IMR-90 (cell line): ENCODE results near the gene ARID4B. TPM values are rescaled to one million over a fixed set of nuclear protein-coding genes. Genes with fewer than 3 reads are reported as not detected.

ENCODE experiments used
- ATAC-seq: fragments of 200-7000 bp; cut with Tn5 transposase; 2 replicates; pipeline ENCODE4 v1.9.1; 2020; ENCODE audit warnings: low read depth, mild to moderate bottlenecking, moderate library complexity
- BruUV-seq: library from RNA; stranded (reverse); fragments of 400-500 nt; replicated peaks from 2 replicates; lab custom pipeline; 2021; lab: Mats Ljungman, UMichigan
- CTCF ChIA-PET: fragments of 300-600 bp; formaldehyde crosslinking; extraction: SDS; loops from one replicate; lab custom pipeline; 2021; ENCODE audit warnings: antibody characterized with exemption; lab: Yijun Ruan, JAX
- POLR2A ChIA-PET: fragments of 300-600 bp; sonication (Branson Sonifier 250); formaldehyde crosslinking; loops from one replicate; lab custom pipeline; 2022; ENCODE audit warnings: antibody characterized with exemption; ENCODE audit not compliant: unreplicated experiment; lab: Charles Lee
- DNase-seq: peaks from one replicate; pipeline ENCODE4 v3.0.0; 2013
- H2AFZ ChIP-seq: replicated peaks from 2 replicates; pipeline ENCODE3; 2013; ENCODE audit warnings: low read length, mild to moderate bottlenecking; ENCODE audit not compliant: poor library complexity
- H2AK5ac ChIP-seq: 2 replicates; pipeline ENCODE4 v1.6.1; 2013; ENCODE audit warnings: low read depth, low read length, inconsistent platforms
- H2AK9ac ChIP-seq: replicated peaks from 2 replicates; pipeline ENCODE3; 2013; ENCODE audit warnings: mild to moderate bottlenecking, low read depth, low read length, moderate library complexity; ENCODE audit not compliant: poor library complexity
- H2BK120ac ChIP-seq: 2 replicates; pipeline ENCODE4 v1.6.1; 2013; ENCODE audit warnings: low read depth, low read length, inconsistent platforms
- H2BK15ac ChIP-seq: 3 replicates; pipeline ENCODE4 v1.6.1; 2013; ENCODE audit warnings: low read depth, low read length, inconsistent platforms
- H2BK20ac ChIP-seq: 2 replicates; pipeline ENCODE4 v1.6.1; 2013; ENCODE audit warnings: low read depth, mild to moderate bottlenecking, inconsistent platforms, low read length, moderate library complexity
- H2BK5ac ChIP-seq: 2 replicates; pipeline ENCODE4 v1.6.1; 2013; ENCODE audit warnings: mild to moderate bottlenecking, low read depth, low read length, inconsistent platforms; ENCODE audit not compliant: poor library complexity, severe bottlenecking
- H3K14ac ChIP-seq: replicated peaks from 2 replicates; pipeline ENCODE4 v1.6.1; 2013; ENCODE audit warnings: low read depth, low read length, inconsistent platforms
- H3K18ac ChIP-seq: 2 replicates; pipeline ENCODE4 v1.6.1; 2013; ENCODE audit warnings: low read depth, low read length, control low read depth
- H3K23ac ChIP-seq: 2 replicates; pipeline ENCODE4 v1.6.1; 2013; ENCODE audit warnings: low read depth, low read length, inconsistent platforms
- H3K27ac ChIP-seq: 2 replicates; pipeline ENCODE4 v1.5.1; 2013; ENCODE audit warnings: mild to moderate bottlenecking, control low read depth, low read length; ENCODE audit not compliant: insufficient read depth
- H3K27me3 ChIP-seq: 2 replicates; pipeline ENCODE4 v1.6.1; 2013; ENCODE audit warnings: low read length; ENCODE audit not compliant: control insufficient read depth, insufficient read depth
- H3K36me3 ChIP-seq: 2 replicates; pipeline ENCODE4 v1.6.1; 2013; ENCODE audit warnings: low read length, mixed read lengths; ENCODE audit not compliant: control insufficient read depth, insufficient read depth
- H3K4ac ChIP-seq: 2 replicates; pipeline ENCODE4 v1.6.1; 2013; ENCODE audit warnings: low read depth, low read length, inconsistent platforms
- H3K4me1 ChIP-seq: 2 replicates; pipeline ENCODE4 v1.6.1; 2013; ENCODE audit warnings: low read length, mixed read lengths; ENCODE audit not compliant: control insufficient read depth, insufficient read depth
- H3K4me2 ChIP-seq: 2 replicates; pipeline ENCODE4 v1.6.1; 2013; ENCODE audit warnings: low read depth, mild to moderate bottlenecking, control low read depth, low read length, moderate library complexity
- H3K4me3 ChIP-seq: 2 replicates; pipeline ENCODE4 v1.5.1; 2013; ENCODE audit warnings: low read depth, mild to moderate bottlenecking, control low read depth, low read length, moderate library complexity; ENCODE audit not compliant: insufficient read depth
- H3K56ac ChIP-seq: 2 replicates; pipeline ENCODE4 v1.6.1; 2013; ENCODE audit warnings: low read length, inconsistent platforms; ENCODE audit not compliant: insufficient read depth; ENCODE audit errors: extremely low read depth
- H3K79me1 ChIP-seq, 2 experiments: 2 replicates each; pipeline ENCODE4 v1.6.1; 2013; ENCODE audit warnings: low read length in 2 of 2, inconsistent platforms in 1 of 2, low read depth in 1 of 2
- H3K9ac ChIP-seq: 2 replicates; pipeline ENCODE4 v1.6.1; 2013; ENCODE audit warnings: low read depth, low read length, control low read depth
- H3K9me1 ChIP-seq: 2 replicates; pipeline ENCODE4 v1.6.1; 2013; ENCODE audit warnings: low read length, inconsistent platforms; ENCODE audit not compliant: insufficient read depth
- H3K9me3 ChIP-seq: 2 replicates; pipeline ENCODE4 v1.6.1; 2013; ENCODE audit warnings: low read length; ENCODE audit not compliant: control insufficient read depth, insufficient read depth
- H4K20me1 ChIP-seq: 2 replicates; pipeline ENCODE4 v1.6.1; 2013; ENCODE audit warnings: low read length, inconsistent platforms; ENCODE audit not compliant: insufficient read depth
- H4K5ac ChIP-seq: 2 replicates; pipeline ENCODE4 v1.6.1; 2013; ENCODE audit warnings: mild to moderate bottlenecking, low read depth, low read length, control low read depth
- H4K8ac ChIP-seq, 2 experiments: 2 replicates each; pipeline ENCODE4 v1.6.1; 2013; ENCODE audit warnings: low read depth in 2 of 2, low read length in 2 of 2, control low read depth in 1 of 2, inconsistent platforms in 1 of 2
- H4K91ac ChIP-seq: 2 replicates; pipeline ENCODE4 v1.6.1; 2013; ENCODE audit warnings: low read depth, low read length, inconsistent platforms; ENCODE audit not compliant: insufficient read depth
- CEBPB ChIP-seq: IDR thresholded peaks from 2 replicates; pipeline ENCODE4 v1.6.1; 2012; ENCODE audit warnings: low read depth, low read length, improper control_type of control experiment
- CHD1 ChIP-seq: IDR thresholded peaks from 2 replicates; pipeline ENCODE4 v1.6.1; 2012; ENCODE audit warnings: low read depth, low read length, improper control_type of control experiment
- FOS ChIP-seq: fragments of 150-350 bp; IDR thresholded peaks from 2 replicates; pipeline ENCODE4 v1.6.1; 2016; ENCODE audit warnings: low read depth, low read length
- MAFK ChIP-seq: IDR thresholded peaks from 2 replicates; pipeline ENCODE4 v1.6.1; 2012; ENCODE audit warnings: low read depth, low read length, improper control_type of control experiment
- NFE2L2 ChIP-seq: fragments of 150-350 bp; IDR thresholded peaks from 2 replicates; pipeline ENCODE4 v1.6.1; 2016; ENCODE audit warnings: low read depth, mild to moderate bottlenecking, low read length
- POLR2A ChIP-seq: IDR thresholded peaks from 2 replicates; pipeline ENCODE4 v1.6.1; 2012; ENCODE audit warnings: mild to moderate bottlenecking, low read depth, low read length
- RAD21 ChIP-seq: IDR thresholded peaks from 2 replicates; pipeline ENCODE4 v1.6.1; 2012; ENCODE audit warnings: low read length, improper control_type of control experiment
- RCOR1 ChIP-seq: IDR thresholded peaks from 2 replicates; pipeline ENCODE4 v1.6.1; 2012; ENCODE audit warnings: mild to moderate bottlenecking, low read length, improper control_type of control experiment; ENCODE audit not compliant: insufficient replicate concordance
- RFX5 ChIP-seq: IDR thresholded peaks from 2 replicates; pipeline ENCODE4 v1.8.0; 2012; ENCODE audit warnings: low read depth, mild to moderate bottlenecking, low read length, moderate library complexity
- SMC3 ChIP-seq: fragments of 150-350 bp; IDR thresholded peaks from 2 replicates; pipeline ENCODE4 v1.6.1; 2016; ENCODE audit warnings: low read depth, mild to moderate bottlenecking, antibody characterized with exemption, low read length, moderate library complexity
- WGBS, 2 experiments: methylation state at CpG; one replicate each; pipeline versions ENCODE4 v1.1.5 to v1.1.7; 2013; ENCODE audit warnings: missing lambda C conversion rate in 2 of 2; ENCODE audit not compliant: insufficient read length in 1 of 2; ENCODE audit errors: extremely low coverage in 2 of 2; 5-methylcytosine and 5-hydroxymethylcytosine counted together
- dilution Hi-C: fragments of 300-500 bp; cut with HindIII; formaldehyde crosslinking; loops from one replicate; pipeline ENCODE4 v1.14.3; 2018; ENCODE audit warnings: low sequenced_read_pairs; ENCODE audit not compliant: unreplicated experiment
- in situ Hi-C: fragments of 300-500 bp; cut with MboI; formaldehyde crosslinking; loops from 3 replicates; pipeline ENCODE4 v1.14.3; 2019; ENCODE audit warnings: low sequenced_read_pairs, inconsistent platforms, mixed read lengths
- intact Hi-C: fragments of 100-400 bp; cut with micrococcal nuclease; formaldehyde crosslinking; loops from 2 replicates; pipeline ENCODE4 v1.10.0; 2022
- polyA plus RNA-seq, 3 experiments: library from polyadenylated mRNA; depleted of rRNA; stranded (reverse); fragments of >200 nt; gene quantifications; 2 replicates each; pipeline ENCODE4 v1.2.3, GENCODE V29; 2012; ENCODE audit warnings: low replicate concordance in 1 of 3
- total RNA-seq: library from RNA; depleted of rRNA; stranded (reverse); fragments of >200 nt; gene quantifications from 2 replicates; pipeline ENCODE4 v1.2.3, GENCODE V29; 2012
- TF ChIP-seq, protein P1 (sequence below): conservative IDR thresholded peaks from 2 replicates; pipeline ENCODE4 v1.5.1; 2012; ENCODE audit warnings: mild to moderate bottlenecking, low read depth, low read length, improper control_type of control experiment
- TF ChIP-seq, protein P2 (sequence below): fragments of 150-350 bp; IDR thresholded peaks from 2 replicates; pipeline ENCODE4 v1.6.1; 2016; ENCODE audit warnings: low read depth, mild to moderate bottlenecking, low read length, moderate library complexity, borderline replicate concordance

The ARID4B gene
- total and polyA plus RNA-seq, 2 of the 4 experiments (the other 2 are of a cell fraction), result 8.5 to 16.0 TPM

DNA sequence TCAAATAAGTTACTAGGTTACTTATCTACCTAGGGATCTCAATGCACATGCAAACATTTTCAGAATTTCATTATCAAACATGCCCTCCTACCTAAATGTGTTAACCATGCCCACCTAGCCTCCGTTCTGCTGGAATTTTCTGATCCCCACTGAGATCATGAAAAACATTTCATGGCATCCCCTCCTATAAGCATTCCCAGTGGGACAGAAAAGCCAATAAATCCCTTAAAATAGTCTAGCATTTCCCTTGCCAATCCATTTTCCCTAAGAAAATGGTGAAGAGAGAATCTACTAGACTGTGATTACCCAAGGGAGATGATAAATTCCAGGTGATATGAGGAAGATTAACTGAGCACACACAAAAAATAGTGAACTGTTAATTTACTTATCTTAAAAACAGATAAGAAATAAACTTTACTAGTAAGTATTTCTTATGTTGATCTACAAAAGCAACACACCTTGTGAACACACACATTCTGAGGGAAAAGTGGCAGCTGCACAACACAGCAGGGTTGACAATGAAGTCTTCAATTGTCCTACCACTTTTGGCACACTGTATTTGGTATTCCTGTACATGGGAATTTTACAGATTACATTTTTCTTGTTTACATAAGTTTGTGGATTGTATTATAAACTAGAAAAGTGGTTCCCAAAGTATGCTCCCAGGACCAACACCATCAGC lies 49.6 kb downstream of the ARID4B start:
- H4K20me1 ChIP-seq, result peaks cover 76% of the 10 kb centered on the region
- CTCF ChIA-PET, result no interaction called here
- no TSS peak for BruUV-seq

More for the DNA sequence above, 49.6 kb downstream of the ARID4B start:
- no peak overlapping the region for H3K23ac ChIP-seq
- intact Hi-C loops (no loop called here), in situ Hi-C loops (no loop called here), dilution Hi-C loops (no loop called here)
- H3K4me2 ChIP-seq, result no peak overlapping the region
- H3K56ac ChIP-seq, result no peak overlapping the region
- H3K14ac ChIP-seq, result no peak overlapping the region
- no peak overlapping the region for H3K4ac ChIP-seq
- no peaks in the 10 kb centered on the region for H3K36me3 ChIP-seq
- no peak overlapping the region for H2AFZ ChIP-seq
- no peak overlapping the region for H3K18ac ChIP-seq
- peaks cover 6% of the 10 kb centered on the region for H3K9me1 ChIP-seq
- POLR2A ChIA-PET, result no interaction called here
- no peak overlapping the region for H2AK9ac ChIP-seq
- peaks cover 19 to 71% of the 10 kb centered on the region in 2 experiments for H3K79me1 ChIP-seq
- H3K4me1 ChIP-seq, result peaks cover 4% of the 10 kb centered on the region; the same call in 1 of the 2 replicates
- TF ChIP-seq NFE2L2 (no peak), RFX5 (no peak), RAD21 (no peak), CEBPB (no peak), RCOR1 (no peak), POLR2A (no peak), MAFK (no peak), FOS (no peak), CHD1 (no peak), SMC3 (no peak)
- TF ChIP-seq, protein P1, sequence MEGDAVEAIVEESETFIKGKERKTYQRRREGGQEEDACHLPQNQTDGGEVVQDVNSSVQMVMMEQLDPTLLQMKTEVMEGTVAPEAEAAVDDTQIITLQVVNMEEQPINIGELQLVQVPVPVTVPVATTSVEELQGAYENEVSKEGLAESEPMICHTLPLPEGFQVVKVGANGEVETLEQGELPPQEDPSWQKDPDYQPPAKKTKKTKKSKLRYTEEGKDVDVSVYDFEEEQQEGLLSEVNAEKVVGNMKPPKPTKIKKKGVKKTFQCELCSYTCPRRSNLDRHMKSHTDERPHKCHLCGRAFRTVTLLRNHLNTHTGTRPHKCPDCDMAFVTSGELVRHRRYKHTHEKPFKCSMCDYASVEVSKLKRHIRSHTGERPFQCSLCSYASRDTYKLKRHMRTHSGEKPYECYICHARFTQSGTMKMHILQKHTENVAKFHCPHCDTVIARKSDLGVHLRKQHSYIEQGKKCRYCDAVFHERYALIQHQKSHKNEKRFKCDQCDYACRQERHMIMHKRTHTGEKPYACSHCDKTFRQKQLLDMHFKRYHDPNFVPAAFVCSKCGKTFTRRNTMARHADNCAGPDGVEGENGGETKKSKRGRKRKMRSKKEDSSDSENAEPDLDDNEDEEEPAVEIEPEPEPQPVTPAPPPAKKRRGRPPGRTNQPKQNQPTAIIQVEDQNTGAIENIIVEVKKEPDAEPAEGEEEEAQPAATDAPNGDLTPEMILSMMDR, result no peak
- TF ChIP-seq, protein P2, sequence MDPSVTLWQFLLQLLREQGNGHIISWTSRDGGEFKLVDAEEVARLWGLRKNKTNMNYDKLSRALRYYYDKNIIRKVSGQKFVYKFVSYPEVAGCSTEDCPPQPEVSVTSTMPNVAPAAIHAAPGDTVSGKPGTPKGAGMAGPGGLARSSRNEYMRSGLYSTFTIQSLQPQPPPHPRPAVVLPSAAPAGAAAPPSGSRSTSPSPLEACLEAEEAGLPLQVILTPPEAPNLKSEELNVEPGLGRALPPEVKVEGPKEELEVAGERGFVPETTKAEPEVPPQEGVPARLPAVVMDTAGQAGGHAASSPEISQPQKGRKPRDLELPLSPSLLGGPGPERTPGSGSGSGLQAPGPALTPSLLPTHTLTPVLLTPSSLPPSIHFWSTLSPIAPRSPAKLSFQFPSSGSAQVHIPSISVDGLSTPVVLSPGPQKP, result no peak
- no CpG with 5 or more reads among the region's 1 CpG for WGBS, 2 experiments
- DNase-seq, result no peak
- no peaks in the 10 kb centered on the region for H3K9me3 ChIP-seq
- no peak for ATAC-seq
- H3K27ac ChIP-seq, result no peak overlapping the region
- H4K5ac ChIP-seq, result no peak overlapping the region
- H2AK5ac ChIP-seq, result no peak overlapping the region
- H2BK20ac ChIP-seq, result no peak overlapping the region
- H2BK120ac ChIP-seq, result no peak overlapping the region
- H3K27me3 ChIP-seq, result no peaks in the 10 kb centered on the region
- no peak overlapping the region for H3K4me3 ChIP-seq
- H3K9ac ChIP-seq, result no peak overlapping the region
- H2BK5ac ChIP-seq, result no peak overlapping the region
- H2BK15ac ChIP-seq, result no peak overlapping the region
- no peak overlapping the region for H4K91ac ChIP-seq
- H4K8ac ChIP-seq, result no peak overlapping the region
